Measurements from ENCODE around the gene SPACDR. TPM values are rescaled to one million over a fixed set of nuclear protein-coding genes. Genes with fewer than 3 reads are reported as not detected.

The SPACDR gene
- total RNA-seq, 1 donor: 0.73 TPM

DNA sequence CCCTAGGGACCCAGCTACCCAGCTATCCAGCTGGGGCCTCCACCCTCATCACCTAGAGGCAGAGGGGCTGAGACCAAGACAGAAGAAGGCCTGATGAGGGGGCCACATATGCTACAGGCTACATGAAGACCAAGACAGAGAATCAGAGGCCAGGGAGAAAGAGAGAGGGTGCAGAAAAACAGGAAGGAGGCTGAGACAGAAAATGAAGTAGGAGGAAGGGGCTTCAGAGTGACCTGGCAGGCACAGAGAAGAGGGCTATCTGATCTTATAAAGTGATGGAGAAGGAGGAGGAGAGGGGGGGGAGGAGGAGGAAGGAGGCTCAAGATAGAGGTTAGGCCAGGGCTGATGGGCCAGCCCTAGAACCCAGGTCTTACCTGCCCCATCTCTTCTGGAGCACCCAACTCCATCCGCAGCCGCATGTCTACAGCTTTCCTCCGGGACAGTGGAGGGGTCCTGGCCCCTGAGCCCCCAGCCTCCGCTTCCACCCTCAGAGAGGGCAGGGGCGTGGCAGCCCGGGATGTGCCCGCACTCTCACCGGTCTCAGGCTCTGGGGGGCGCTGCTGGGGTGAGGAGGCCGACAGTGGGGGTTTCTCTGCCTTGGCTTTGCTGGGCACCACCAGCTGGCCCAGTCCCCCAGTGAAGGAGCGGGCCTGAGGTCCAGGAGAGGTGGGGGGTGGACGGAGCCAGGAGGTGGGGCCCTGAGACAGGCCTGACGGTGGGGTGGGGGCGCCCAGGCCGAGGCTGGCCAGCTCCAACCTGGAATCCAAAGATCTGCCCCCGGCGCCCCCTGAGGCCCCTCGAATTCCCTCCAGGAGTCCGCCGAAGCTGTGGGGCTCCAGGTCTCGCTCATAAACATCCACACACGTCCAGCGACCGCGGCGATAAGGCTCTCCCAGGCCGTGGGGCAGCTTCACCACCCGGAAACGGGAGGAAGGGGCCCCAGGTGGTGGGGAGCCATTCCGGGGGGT lies 13.1 kb upstream of the SPACDR start:
- peaks cover 55% of the 10 kb centered on the region for H3K4me1 ChIP-seq (ENCODE audit: insufficient read depth, low read length)
- H3K4me3 ChIP-seq (ENCODE audit: low read length): peak overlapping the region; percentile 91
- H3K9me3 ChIP-seq (ENCODE audit: low read depth, low read length): no peaks in the 10 kb centered on the region
- no peaks in the 10 kb centered on the region for H3K27me3 ChIP-seq (ENCODE audit: insufficient read depth, low read length)

GRCh38 chr7:100476101-100476780 lies 12.2 kb upstream of the SPACDR start:
- no peaks in the 10 kb centered on the region for H3K27me3 ChIP-seq (ENCODE audit: insufficient read depth, low read length)
- H3K4me3 ChIP-seq (ENCODE audit: low read length): peak overlapping the region; percentile 91
- peaks cover 55% of the 10 kb centered on the region for H3K4me1 ChIP-seq (ENCODE audit: insufficient read depth, low read length)
- no peaks in the 10 kb centered on the region for H3K9me3 ChIP-seq (ENCODE audit: low read depth, low read length)

DNA sequence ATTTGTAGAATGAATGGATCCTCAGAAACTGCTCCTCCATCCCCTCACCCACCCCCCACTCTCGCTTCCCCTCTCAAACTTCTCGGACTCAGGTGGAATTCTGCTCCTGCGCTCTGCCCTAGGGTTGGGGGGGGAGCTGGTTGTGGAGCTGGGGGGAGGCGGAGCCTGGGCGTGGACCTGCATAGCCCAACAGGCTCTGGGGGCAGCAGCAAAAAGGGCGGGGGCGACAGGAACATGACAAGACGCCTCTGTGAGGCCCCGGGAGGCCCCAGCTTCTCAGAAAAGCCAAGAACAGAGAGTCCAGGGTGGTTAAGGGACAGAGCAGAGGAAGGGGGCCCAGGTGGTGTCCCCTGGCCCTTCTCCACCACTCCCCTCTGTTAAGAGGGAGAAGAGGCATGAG lies 11.5 kb upstream of the SPACDR start:
- H3K9me3 ChIP-seq (ENCODE audit: low read depth, low read length): no peaks in the 10 kb centered on the region
- peaks cover 55% of the 10 kb centered on the region for H3K4me1 ChIP-seq (ENCODE audit: insufficient read depth, low read length)
- H3K27me3 ChIP-seq (ENCODE audit: insufficient read depth, low read length): no peaks in the 10 kb centered on the region
- no peak overlapping the region for H3K4me3 ChIP-seq (ENCODE audit: low read length)

DNA sequence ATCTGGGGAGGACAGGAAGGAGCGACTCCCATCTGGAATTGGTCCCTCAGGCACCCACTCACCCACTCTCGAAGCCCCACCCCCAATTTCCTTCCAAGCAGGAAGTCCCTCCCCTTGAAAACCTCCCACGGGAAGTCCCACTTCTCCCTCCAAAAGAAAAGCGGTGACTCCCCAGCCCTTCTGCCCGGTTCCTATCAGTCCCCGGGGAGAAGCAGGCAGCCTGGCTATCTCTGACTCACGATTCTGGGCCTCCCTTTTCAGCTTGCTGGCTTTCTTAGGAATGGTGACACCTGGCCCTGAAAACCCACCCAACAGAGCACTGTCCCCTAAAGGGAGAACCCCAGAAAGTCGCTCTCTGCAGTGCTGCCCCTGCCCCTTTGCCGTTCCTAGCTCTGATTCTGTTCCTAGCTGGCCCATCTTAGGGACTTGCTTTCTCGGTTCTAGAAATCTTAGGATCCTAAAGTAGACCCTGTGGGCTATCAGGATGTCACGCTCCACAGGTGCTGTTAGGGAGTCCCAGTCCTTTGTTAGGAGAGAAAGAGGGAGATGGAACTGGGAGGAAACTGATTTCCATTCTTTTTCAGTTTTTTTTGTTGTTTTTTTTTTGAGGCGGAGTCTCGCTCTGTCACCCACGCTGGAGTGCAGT lies 8.9 kb upstream of the SPACDR start:
- Histone ChIP-seq H3K9me3 (ENCODE audit: low read depth, low read length) (no peaks in the 10 kb centered on the region), H3K4me3 (ENCODE audit: low read length) (no peak overlapping the region), H3K27me3 (ENCODE audit: insufficient read depth, low read length) (no peaks in the 10 kb centered on the region), H3K4me1 (ENCODE audit: insufficient read depth, low read length) (peaks cover 55% of the 10 kb centered on the region)

DNA sequence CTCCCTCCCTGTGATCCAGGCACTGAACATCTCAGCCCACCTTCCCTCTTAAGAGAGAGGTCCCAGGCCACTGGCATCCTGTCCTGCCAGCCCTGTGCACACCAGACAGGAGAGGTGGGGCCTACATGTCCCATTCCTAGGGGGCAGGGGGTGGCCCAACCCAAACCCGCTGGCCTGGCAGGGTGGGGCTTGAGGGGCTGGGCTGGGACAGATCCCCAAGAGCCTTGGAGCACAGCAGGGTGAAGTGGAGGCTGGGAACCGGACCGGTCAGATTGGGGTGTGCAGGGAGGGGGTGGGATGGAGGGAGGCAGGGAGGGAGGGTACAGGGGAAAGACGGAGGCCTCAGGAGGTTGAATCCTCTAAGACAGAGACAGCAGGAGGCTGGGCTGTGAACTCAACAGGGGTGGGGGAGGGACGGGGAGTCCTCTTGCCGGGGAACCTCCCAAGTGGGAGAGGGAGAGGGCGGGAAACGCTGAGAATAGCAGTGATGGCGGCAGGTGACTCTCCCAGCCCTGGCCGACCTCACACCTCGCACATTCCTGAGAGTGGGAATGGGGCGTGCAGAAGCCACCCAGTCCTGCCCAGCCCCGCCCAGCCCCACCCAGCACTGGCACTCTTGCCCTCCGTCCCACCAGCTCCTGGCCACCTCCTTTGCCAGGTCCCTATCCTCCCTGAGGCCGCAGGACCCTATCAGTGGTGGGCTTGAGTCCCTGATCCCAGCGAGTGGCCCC lies 8.2 kb upstream of the SPACDR start:
- H3K27me3 ChIP-seq (ENCODE audit: insufficient read depth, low read length): no peaks in the 10 kb centered on the region
- no peak overlapping the region for H3K4me3 ChIP-seq (ENCODE audit: low read length)
- peaks cover 54% of the 10 kb centered on the region for H3K4me1 ChIP-seq (ENCODE audit: insufficient read depth, low read length)

GRCh38 chr7:100471021-100471420 lies 7.0 kb upstream of the SPACDR start:
- no peaks in the 10 kb centered on the region for H3K27me3 ChIP-seq (ENCODE audit: insufficient read depth, low read length)
- H3K4me3 ChIP-seq (ENCODE audit: low read length): no peak overlapping the region
- H3K4me1 ChIP-seq (ENCODE audit: insufficient read depth, low read length): peaks cover 41% of the 10 kb centered on the region
- H3K9me3 ChIP-seq (ENCODE audit: low read depth, low read length): no peaks in the 10 kb centered on the region

More for the DNA sequence above, 8.2 kb upstream of the SPACDR start:
- no peaks in the 10 kb centered on the region for H3K9me3 ChIP-seq (ENCODE audit: low read depth, low read length)

- H3K9me3 ChIP-seq (ENCODE audit: low read depth, low read length): no peaks in the 10 kb centered on the region
- no peaks in the 10 kb centered on the region for H3K27me3 ChIP-seq (ENCODE audit: insufficient read depth, low read length)
- H3K4me1 ChIP-seq (ENCODE audit: insufficient read depth, low read length): peaks cover 25% of the 10 kb centered on the region
- no peak overlapping the region for H3K4me3 ChIP-seq (ENCODE audit: low read length)
Observed at GRCh38 chr7:100469227-100470044, 5.4 kb upstream of the SPACDR start.

GRCh38 chr7:100467638-100468373 lies 3.7 kb upstream of the SPACDR start:
- H3K9me3 ChIP-seq (ENCODE audit: low read depth, low read length): no peaks in the 10 kb centered on the region

GRCh38 chr7:100466653-100467605 lies 2.9 kb upstream of the SPACDR start:
- Histone ChIP-seq H3K4me3 (ENCODE audit: low read length) (no peak overlapping the region), H3K9me3 (ENCODE audit: low read depth, low read length) (no peaks in the 10 kb centered on the region), H3K27me3 (ENCODE audit: insufficient read depth, low read length) (no peaks in the 10 kb centered on the region), H3K4me1 (ENCODE audit: insufficient read depth, low read length) (peaks cover 7% of the 10 kb centered on the region)

More at GRCh38 chr7:100467638-100468373, 3.7 kb upstream of the SPACDR start:
- H3K27me3 ChIP-seq (ENCODE audit: insufficient read depth, low read length): no peaks in the 10 kb centered on the region
- peaks cover 9% of the 10 kb centered on the region for H3K4me1 ChIP-seq (ENCODE audit: insufficient read depth, low read length)
- H3K4me3 ChIP-seq (ENCODE audit: low read length): no peak overlapping the region

GRCh38 chr7:100465702-100466311 lies 1.7 kb upstream of the SPACDR start:
- H3K27me3 ChIP-seq (ENCODE audit: insufficient read depth, low read length): no peaks in the 10 kb centered on the region
- H3K9me3 ChIP-seq (ENCODE audit: low read depth, low read length): no peaks in the 10 kb centered on the region
- no peak overlapping the region for H3K4me3 ChIP-seq (ENCODE audit: low read length)
- H3K4me1 ChIP-seq (ENCODE audit: insufficient read depth, low read length): peaks cover 7% of the 10 kb centered on the region

- no peaks in the 10 kb centered on the region for H3K27me3 ChIP-seq (ENCODE audit: insufficient read depth, low read length)
- peaks cover 7% of the 10 kb centered on the region for H3K4me1 ChIP-seq (ENCODE audit: insufficient read depth, low read length)
- H3K4me3 ChIP-seq (ENCODE audit: low read length): no peak overlapping the region
- no peaks in the 10 kb centered on the region for H3K9me3 ChIP-seq (ENCODE audit: low read depth, low read length)
Observed at GRCh38 chr7:100465299-100465698, 1.2 kb upstream of the SPACDR start.

GRCh38 chr7:100464791-100465190 lies 731 bp upstream of the SPACDR start:
- Histone ChIP-seq H3K4me1 (ENCODE audit: insufficient read depth, low read length) (peaks cover 7% of the 10 kb centered on the region), H3K9me3 (ENCODE audit: low read depth, low read length) (no peaks in the 10 kb centered on the region), H3K27me3 (ENCODE audit: insufficient read depth, low read length) (no peaks in the 10 kb centered on the region), H3K4me3 (ENCODE audit: low read length) (no peak overlapping the region)
